GM13977 (cell line): ENCODE results near the gene LCP1.

Experiments
- DNase-seq: peaks from one replicate; pipeline ENCODE4 v3.0.0; 2012; ENCODE audit warnings: low spot score
- CTCF ChIP-seq: IDR thresholded peaks from 2 replicates; pipeline ENCODE4 v1.5.1; 2012; ENCODE audit warnings: mild to moderate bottlenecking, control low read depth; ENCODE audit not compliant: insufficient read depth; ENCODE audit errors: extremely low read depth, missing control alignments
- in situ Hi-C: fragments of 300-500 bp; cut with MboI; formaldehyde crosslinking; loops from one replicate; pipeline ENCODE4 v1.12.0; 2022; ENCODE audit warnings: low sequenced_read_pairs, low pct_unique_long_range_greater_than_20kb, mixed read lengths, inconsistent platforms; ENCODE audit not compliant: unreplicated experiment

The LCP1 gene

GRCh38 chr13:46143184-46143701 lies 38.7 kb downstream of the LCP1 start:
- TF ChIP-seq CTCF, result no peak
- in situ Hi-C loops, result no loop called here
- DNase-seq, result no peak

GRCh38 chr13:46142776-46143175 lies 39.2 kb downstream of the LCP1 start:
- in situ Hi-C loops, result no loop called here
- no peak for TF ChIP-seq CTCF
- no peak for DNase-seq

GRCh38 chr13:46140044-46140443 lies 41.9 kb downstream of the LCP1 start:
- in situ Hi-C loops, result no loop called here
- TF ChIP-seq CTCF, result no peak
- DNase-seq, result no peak

GRCh38 chr13:46137627-46138317 lies 44.2 kb downstream of the LCP1 start:
- in situ Hi-C loops, result no loop called here
- TF ChIP-seq CTCF, result no peak
- DNase-seq, result no peak

GRCh38 chr13:46136688-46137087 lies 45.3 kb downstream of the LCP1 start:
- in situ Hi-C loops, result no loop called here
- TF ChIP-seq CTCF, result no peak
- DNase-seq, result no peak

- no peak for TF ChIP-seq CTCF
- in situ Hi-C loops, result no loop called here
- no peak for DNase-seq
Observed at GRCh38 chr13:46134961-46135522, 46.9 kb downstream of the LCP1 start.
